Fibroblast of upper back skin (primary cell): ENCODE measurements around the gene OPN1MW3.
"Not testable (repeated sequence)": the region's sequence is repeated elsewhere in the genome, so short reads cannot be mapped to it uniquely, and the experiment has no call there.

Experiments
- DNase-seq: peaks from one replicate; pipeline ENCODE4 v3.0.0-alpha.2; 2013

Gene OPN1MW3

GRCh38 chrX:154257282-154257681 is at the start of gene OPN1MW3:
TSS of gene OPN1MW3 (plus strand) at chrX:154257582. CDS start at chrX:154257620, 38 bp downstream.
- DNase-seq, result not testable (repeated sequence)

GRCh38 chrX:154209670-154210418 is 47.5 kb upstream of the OPN1MW3 start:
- DNase-seq, result not testable (repeated sequence)

- not testable (repeated sequence) for DNase-seq
These were observed 46.3 kb upstream of the OPN1MW3 start for GRCh38 chrX:154211057-154211456.

- DNase-seq, result not testable (repeated sequence)
These were observed 45.9 kb upstream of the OPN1MW3 start for GRCh38 chrX:154211499-154211898.

- DNase-seq, result not testable (repeated sequence)
These were observed 37.9 kb upstream of the OPN1MW3 start, which contains the start of gene OPN1MW2 for GRCh38 chrX:154219456-154219855. TSS of gene OPN1MW2 (plus strand) at chrX:154219756. CDS start at chrX:154219816, 60 bp downstream.

- DNase-seq, result not testable (repeated sequence)
These were observed 32.1 kb upstream of the OPN1MW3 start for GRCh38 chrX:154225292-154225691.

- not testable (repeated sequence) for DNase-seq
These were observed 30.7 kb upstream of the OPN1MW3 start for GRCh38 chrX:154226706-154227105.

GRCh38 chrX:154231443-154231842 is 25.9 kb upstream of the OPN1MW3 start:
- not testable (repeated sequence) for DNase-seq

- DNase-seq, result not testable (repeated sequence)
These were observed 23.8 kb upstream of the OPN1MW3 start for GRCh38 chrX:154233620-154234019.

GRCh38 chrX:154238939-154239559 is 18.3 kb upstream of the OPN1MW3 start:
- DNase-seq, result not testable (repeated sequence)

GRCh38 chrX:154239982-154240503 is 17.3 kb upstream of the OPN1MW3 start:
- not testable (repeated sequence) for DNase-seq

GRCh38 chrX:154247377-154248045 is 9.9 kb upstream of the OPN1MW3 start:
- DNase-seq, result not testable (repeated sequence)

GRCh38 chrX:154248076-154248475 is 9.3 kb upstream of the OPN1MW3 start:
- not testable (repeated sequence) for DNase-seq

GRCh38 chrX:154258711-154259110 is 1.3 kb downstream of the OPN1MW3 start:
- not testable (repeated sequence) for DNase-seq

- not testable (repeated sequence) for DNase-seq
These were observed 5.7 kb downstream of the OPN1MW3 start for GRCh38 chrX:154263072-154263471.

- DNase-seq, result not testable (repeated sequence)
These were observed 11.9 kb downstream of the OPN1MW3 start for GRCh38 chrX:154269245-154269644.

- not testable (repeated sequence) for DNase-seq
These were observed 27.3 kb downstream of the OPN1MW3 start for GRCh38 chrX:154284489-154285338.

- DNase-seq, result not testable (repeated sequence)
These were observed 29.0 kb downstream of the OPN1MW3 start for GRCh38 chrX:154286406-154286805.

- DNase-seq, result no peak
These were observed 37.6 kb downstream of the OPN1MW3 start, which contains the start of gene TEX28 for GRCh38 chrX:154294791-154295574. TSS of gene TEX28 (minus strand) at chrX:154295124. CDS start at chrX:154292117, 3,007 bp downstream.

GRCh38 chrX:154295664-154296310 is 38.4 kb downstream of the OPN1MW3 start, which contains the start of gene TKTL1:
TSS of gene TKTL1 (plus strand) at chrX:154295795. CDS start at chrX:154295860, 65 bp downstream.
- DNase-seq, result no peak
